ENCODE measurements around the gene ZMPSTE24.
A peak's percentile ranks its signal among the peaks of the same experiment; 100 is the strongest.

Gene ZMPSTE24

GRCh38 chr1:40265919-40266318 lies 7.9 kb downstream of the ZMPSTE24 start:
- no peak for TF ChIP-seq CTCF (IDR thresholded peaks at IDR 0.05; ENCODE audit: low read depth, low read length)
- Histone ChIP-seq H3K9me3 (ENCODE audit: severe bottlenecking) (no peaks in the 10 kb centered on the region), H3K36me3 (peaks cover 64% of the 10 kb centered on the region), H3K27me3 (ENCODE audit: insufficient read depth, low read depth, severe bottlenecking) (no peaks in the 10 kb centered on the region), H3K4me3 (ENCODE audit: low read depth, low read length) (no peak overlapping the region), H3K27ac (peak overlapping the region; percentile 21)
- no peak for DNase-seq

DNA sequence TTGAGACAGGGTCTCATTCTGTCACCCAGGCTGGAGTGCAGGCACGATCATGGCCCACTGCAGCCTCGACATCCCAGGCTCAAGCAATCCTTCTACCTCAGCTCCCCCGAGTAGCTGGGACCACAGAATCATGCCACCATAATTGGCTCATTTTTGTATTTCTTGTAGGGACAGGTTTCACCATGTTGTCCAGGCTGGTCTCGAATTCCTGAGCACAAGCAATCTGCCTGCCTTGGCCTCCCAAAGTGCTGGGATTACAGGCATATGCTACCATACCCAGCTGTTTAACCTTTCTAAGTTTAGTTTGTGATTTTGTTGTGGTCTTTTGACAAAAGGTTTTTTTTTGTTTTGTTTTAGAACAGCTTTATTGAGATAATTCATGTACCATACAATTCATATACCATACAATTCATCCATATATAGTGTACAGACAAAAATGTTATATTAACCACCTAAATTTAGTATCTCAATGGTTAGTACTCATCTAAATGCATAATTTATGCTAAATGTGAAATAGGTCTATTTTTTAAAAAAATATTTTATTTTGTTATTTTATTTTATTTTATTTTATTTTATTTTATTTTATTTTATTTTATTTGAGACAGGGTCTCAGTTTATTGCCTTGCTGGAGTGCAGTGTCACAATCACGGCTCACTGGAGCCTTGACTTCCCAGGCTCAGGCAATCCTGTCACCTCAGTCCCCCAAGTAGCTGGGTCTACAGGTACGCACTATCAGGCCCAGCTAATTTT lies 8.9 kb downstream of the ZMPSTE24 start:
- Histone ChIP-seq H3K36me3 (peaks cover 64% of the 10 kb centered on the region), H3K9me3 (ENCODE audit: severe bottlenecking) (no peaks in the 10 kb centered on the region), H3K27ac (no peak overlapping the region; the same call in 1 of the 2 replicates), H3K27me3 (ENCODE audit: insufficient read depth, low read depth, severe bottlenecking) (no peaks in the 10 kb centered on the region), H3K4me3 (ENCODE audit: low read depth, low read length) (no peak overlapping the region)
- no peak for DNase-seq
- no peak for TF ChIP-seq CTCF (IDR thresholded peaks at IDR 0.05; ENCODE audit: low read depth, low read length)

DNA sequence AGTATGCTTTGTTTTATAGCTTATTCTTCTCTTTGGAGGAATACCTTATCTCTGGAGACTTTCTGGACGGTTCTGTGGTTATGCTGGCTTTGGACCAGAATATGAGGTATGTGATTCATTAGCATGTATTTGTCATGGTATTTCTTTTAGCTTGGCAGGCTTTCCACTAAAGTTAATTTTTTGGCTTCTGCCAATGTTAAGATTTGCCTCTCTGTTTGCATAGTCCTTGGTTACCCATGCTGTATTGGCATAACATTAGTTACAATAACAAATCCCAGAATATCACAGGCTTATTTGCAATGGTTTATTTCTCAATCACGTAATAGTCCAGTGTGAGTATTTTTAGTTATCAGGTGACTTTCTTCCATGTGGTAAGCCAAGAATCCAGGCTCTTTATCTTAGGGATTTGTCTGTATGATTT lies 9.7 kb downstream of the ZMPSTE24 start:
- no peak overlapping the region for H3K27ac ChIP-seq
- no peak for DNase-seq

GRCh38 chr1:40268211-40268610 lies 10.2 kb downstream of the ZMPSTE24 start:
- Histone ChIP-seq H3K27ac (no peak overlapping the region), H3K36me3 (peaks cover 63% of the 10 kb centered on the region), H3K4me3 (ENCODE audit: low read depth, low read length) (no peak overlapping the region), H3K27me3 (ENCODE audit: insufficient read depth, low read depth, severe bottlenecking) (no peaks in the 10 kb centered on the region), H3K9me3 (ENCODE audit: severe bottlenecking) (no peaks in the 10 kb centered on the region)
- DNase-seq = no peak
- no peak for TF ChIP-seq CTCF (IDR thresholded peaks at IDR 0.05; ENCODE audit: low read depth, low read length)

More for the DNA sequence above, 9.7 kb downstream of the ZMPSTE24 start:
- Histone ChIP-seq H3K4me3 (ENCODE audit: low read depth, low read length) (no peak overlapping the region), H3K9me3 (ENCODE audit: severe bottlenecking) (no peaks in the 10 kb centered on the region), H3K36me3 (peaks cover 64% of the 10 kb centered on the region), H3K27me3 (ENCODE audit: insufficient read depth, low read depth, severe bottlenecking) (no peaks in the 10 kb centered on the region)
- TF ChIP-seq CTCF (IDR thresholded peaks at IDR 0.05; ENCODE audit: low read depth, low read length) = no peak

GRCh38 chr1:40270152-40270834 lies 12.3 kb downstream of the ZMPSTE24 start:
- no peak overlapping the region for H3K4me3 ChIP-seq (ENCODE audit: low read depth, low read length)
- peaks cover 57% of the 10 kb centered on the region for H3K36me3 ChIP-seq
- H3K9me3 ChIP-seq (ENCODE audit: severe bottlenecking) = no peaks in the 10 kb centered on the region
- H3K27ac ChIP-seq = no peak overlapping the region
- TF ChIP-seq CTCF (IDR thresholded peaks at IDR 0.05; ENCODE audit: low read depth, low read length) = no peak
- no peaks in the 10 kb centered on the region for H3K27me3 ChIP-seq (ENCODE audit: insufficient read depth, low read depth, severe bottlenecking)
- no peak for DNase-seq

Measured in WERI-Rb-1 (cell line).